ENCODE results near the gene SNAI1. TPM values are rescaled to one million over a fixed set of nuclear protein-coding genes. Genes with fewer than 3 reads are reported as not detected.
A peak's percentile ranks its signal among the peaks of the same experiment; 100 is the strongest.
"Not testable (repeated sequence)": the region's sequence is repeated elsewhere in the genome, so short reads cannot be mapped to it uniquely, and the experiment has no call there.

The SNAI1 gene
- total RNA-seq, 2 experiments from 2014 or later, result 0.21 to 0.61 TPM

- Mint-ChIP-seq H3K36me3 (peaks cover 70% of the 10 kb centered on the region), H3K4me3 (no peak overlapping the region), H3K27me3 (no peaks in the 10 kb centered on the region), H3K9me3 (ENCODE audit: low read depth) (no peaks in the 10 kb centered on the region), H3K4me1 (peaks cover 14% of the 10 kb centered on the region), H3K27ac (no peak overlapping the region)
- DNase-seq, result no peak
- CTCF ChIA-PET, result no interaction called here
- no peak for ATAC-seq
Observed at GRCh38 chr20:49948809-49949507, 33.8 kb upstream of the SNAI1 start.

- H3K27me3 Mint-ChIP-seq, result no peaks in the 10 kb centered on the region
- no peak for DNase-seq
- no peak overlapping the region for H3K4me3 Mint-ChIP-seq
- no peak for ATAC-seq
- CTCF ChIA-PET, result no interaction called here
- peaks cover 61% of the 10 kb centered on the region for H3K36me3 Mint-ChIP-seq
- H3K4me1 Mint-ChIP-seq, result peaks cover 9% of the 10 kb centered on the region
- no peak overlapping the region for H3K27ac Mint-ChIP-seq
- no peaks in the 10 kb centered on the region for H3K9me3 Mint-ChIP-seq (ENCODE audit: low read depth)
Observed at GRCh38 chr20:49951151-49951550, 31.6 kb upstream of the SNAI1 start.

GRCh38 chr20:49955167-49955566, 27.6 kb upstream of the SNAI1 start:
- H3K27me3 Mint-ChIP-seq, result no peaks in the 10 kb centered on the region
- no peaks in the 10 kb centered on the region for H3K9me3 Mint-ChIP-seq (ENCODE audit: low read depth)
- no peak overlapping the region for H3K27ac Mint-ChIP-seq
- H3K4me3 Mint-ChIP-seq, result no peak overlapping the region
- ATAC-seq, result no peak
- H3K36me3 Mint-ChIP-seq, result peaks cover 50% of the 10 kb centered on the region
- CTCF ChIA-PET, result interaction anchor here (1.3 to 2.2 kb wide), 2 partner anchors 10 to 116 kb away, joined by 4 to 8 read pairs; no protein-coding TSS in a partner anchor
- no peak for DNase-seq
- peaks cover 16% of the 10 kb centered on the region for H3K4me1 Mint-ChIP-seq

- H3K4me3 Mint-ChIP-seq; H3K27me3 Mint-ChIP-seq; H3K9me3 Mint-ChIP-seq (ENCODE audit: low read depth); DNase-seq; H3K27ac Mint-ChIP-seq; ATAC-seq: not testable (repeated sequence)
- CTCF ChIA-PET, result interaction anchor here (1.3 to 1.9 kb wide), 4 partner anchors 20 to 116 kb away, joined by 4 to 5 read pairs (median 4); no protein-coding TSS in a partner anchor
- Mint-ChIP-seq H3K36me3 (peaks cover 43% of the 10 kb centered on the region), H3K4me1 (peaks cover 15% of the 10 kb centered on the region)
Observed at GRCh38 chr20:49955830-49956396, 26.9 kb upstream of the SNAI1 start.

GRCh38 chr20:49956689-49957088, 26.1 kb upstream of the SNAI1 start:
- Mint-ChIP-seq H3K36me3 (peaks cover 39% of the 10 kb centered on the region), H3K4me1 (peaks cover 15% of the 10 kb centered on the region), H3K9me3 (ENCODE audit: low read depth) (no peaks in the 10 kb centered on the region), H3K27me3 (no peaks in the 10 kb centered on the region), H3K4me3 (no peak overlapping the region), H3K27ac (no peak overlapping the region)
- ATAC-seq, result no peak
- CTCF ChIA-PET, result interaction anchor here (0.7 to 1.9 kb wide), 4 partner anchors 20 to 115 kb away, joined by 3 to 5 read pairs (median 4); no protein-coding TSS in a partner anchor
- no peak for DNase-seq

GRCh38 chr20:49957089-49957938, 25.5 kb upstream of the SNAI1 start:
- CTCF ChIA-PET, result interaction anchor here (0.7 to 1.9 kb wide), 5 partner anchors 17 to 114 kb away, joined by 3 to 5 read pairs (median 4); no protein-coding TSS in a partner anchor
- Mint-ChIP-seq H3K4me1 (peaks cover 15% of the 10 kb centered on the region), H3K36me3 (peaks cover 33% of the 10 kb centered on the region), H3K27ac (peak overlapping the region; percentile 29)
- H3K4me3 Mint-ChIP-seq; DNase-seq; H3K27me3 Mint-ChIP-seq; H3K9me3 Mint-ChIP-seq (ENCODE audit: low read depth); ATAC-seq: not testable (repeated sequence)

GRCh38 chr20:49961413-49961812, 21.4 kb upstream of the SNAI1 start:
- DNase-seq, result no peak
- H3K4me3 Mint-ChIP-seq, result no peak overlapping the region
- no peaks in the 10 kb centered on the region for H3K27me3 Mint-ChIP-seq
- H3K36me3 Mint-ChIP-seq, result peaks cover 16% of the 10 kb centered on the region
- H3K27ac Mint-ChIP-seq, result no peak overlapping the region
- H3K9me3 Mint-ChIP-seq (ENCODE audit: low read depth), result no peaks in the 10 kb centered on the region
- CTCF ChIA-PET, result interaction anchor here (1.0 to 1.1 kb wide), 2 partner anchors 9 to 18 kb away, joined by 3 read pairs; no protein-coding TSS in a partner anchor
- no peak for ATAC-seq
- H3K4me1 Mint-ChIP-seq, result peaks cover 13% of the 10 kb centered on the region

GRCh38 chr20:49964964-49965780, 17.6 kb upstream of the SNAI1 start:
- H3K27ac Mint-ChIP-seq, result no peak overlapping the region
- DNase-seq (no peak), ATAC-seq (no peak)
- H3K36me3 Mint-ChIP-seq, result peaks cover 2% of the 10 kb centered on the region
- CTCF ChIA-PET, result interaction anchor here (0.5 to 4.8 kb wide), 11 partner anchors 9 to 522 kb away, joined by 3 to 28 read pairs (median 5); no protein-coding TSS in a partner anchor
- no peak overlapping the region for H3K4me3 Mint-ChIP-seq
- H3K9me3 Mint-ChIP-seq (ENCODE audit: low read depth), result no peaks in the 10 kb centered on the region
- H3K4me1 Mint-ChIP-seq, result no peaks in the 10 kb centered on the region
- no peaks in the 10 kb centered on the region for H3K27me3 Mint-ChIP-seq

GRCh38 chr20:49965781-49966305, 16.9 kb upstream of the SNAI1 start:
- H3K4me3 Mint-ChIP-seq, result no peak overlapping the region
- no peaks in the 10 kb centered on the region for H3K9me3 Mint-ChIP-seq (ENCODE audit: low read depth)
- H3K27me3 Mint-ChIP-seq, result no peaks in the 10 kb centered on the region

GRCh38 chr20:49966861-49967260, 15.9 kb upstream of the SNAI1 start:
- H3K4me3 Mint-ChIP-seq, result no peak overlapping the region
- no peaks in the 10 kb centered on the region for H3K36me3 Mint-ChIP-seq
- H3K27ac Mint-ChIP-seq, result no peak overlapping the region
- H3K27me3 Mint-ChIP-seq, result no peaks in the 10 kb centered on the region
- DNase-seq (no peak), ATAC-seq (no peak)
- no peaks in the 10 kb centered on the region for H3K4me1 Mint-ChIP-seq
- no peaks in the 10 kb centered on the region for H3K9me3 Mint-ChIP-seq (ENCODE audit: low read depth)
- CTCF ChIA-PET, result interaction anchor here (0.7 to 4.8 kb wide), 3 partner anchors 12 to 214 kb away, joined by 3 to 28 read pairs (median 17); no protein-coding TSS in a partner anchor

More at GRCh38 chr20:49965781-49966305, 16.9 kb upstream of the SNAI1 start:
- no peaks in the 10 kb centered on the region for H3K4me1 Mint-ChIP-seq
- CTCF ChIA-PET, result interaction anchor here (0.7 to 4.8 kb wide), 8 partner anchors 8 to 215 kb away, joined by 3 to 28 read pairs (median 6); no protein-coding TSS in a partner anchor
- no peak for ATAC-seq
- H3K36me3 Mint-ChIP-seq, result peaks cover 1% of the 10 kb centered on the region
- no peak for DNase-seq
- no peak overlapping the region for H3K27ac Mint-ChIP-seq

GRCh38 chr20:49969234-49969633, 13.5 kb upstream of the SNAI1 start:
- ATAC-seq (no peak), DNase-seq (no peak)
- Mint-ChIP-seq H3K27ac (no peak overlapping the region), H3K9me3 (ENCODE audit: low read depth) (no peaks in the 10 kb centered on the region), H3K4me1 (no peaks in the 10 kb centered on the region), H3K27me3 (no peaks in the 10 kb centered on the region), H3K4me3 (no peak overlapping the region), H3K36me3 (no peaks in the 10 kb centered on the region)
- CTCF ChIA-PET, result interaction anchor here (0.6 to 2.4 kb wide), 3 partner anchors 10 to 502 kb away, joined by 3 to 20 read pairs (median 5); no protein-coding TSS in a partner anchor

GRCh38 chr20:49969946-49970345, 12.8 kb upstream of the SNAI1 start:
- H3K36me3 Mint-ChIP-seq, result no peaks in the 10 kb centered on the region
- no peaks in the 10 kb centered on the region for H3K9me3 Mint-ChIP-seq (ENCODE audit: low read depth)
- H3K4me3 Mint-ChIP-seq, result no peak overlapping the region
- H3K4me1 Mint-ChIP-seq, result no peaks in the 10 kb centered on the region
- ATAC-seq (no peak), DNase-seq (no peak)
- no peak overlapping the region for H3K27ac Mint-ChIP-seq
- no peaks in the 10 kb centered on the region for H3K27me3 Mint-ChIP-seq
- CTCF ChIA-PET, result interaction anchor here (0.6 to 16.2 kb wide), 5 partner anchors 9 to 501 kb away, joined by 3 to 481 read pairs (median 5); no protein-coding TSS in a partner anchor

Data from activated CD8-positive, alpha-beta memory T cell treated with anti-CD3 and anti-CD28 coated beads, Interleukin-2, amount 10 ng/mL, durations not matched to agents 7 days and 5 days (primary cell).